ENCODE data around the gene SIRT1.
A peak's percentile ranks its signal among the peaks of the same experiment; 100 is the strongest.
"Not testable (repeated sequence)": the region's sequence is repeated elsewhere in the genome, so short reads cannot be mapped to it uniquely, and the experiment has no call there.

SIRT1 gene

DNA sequence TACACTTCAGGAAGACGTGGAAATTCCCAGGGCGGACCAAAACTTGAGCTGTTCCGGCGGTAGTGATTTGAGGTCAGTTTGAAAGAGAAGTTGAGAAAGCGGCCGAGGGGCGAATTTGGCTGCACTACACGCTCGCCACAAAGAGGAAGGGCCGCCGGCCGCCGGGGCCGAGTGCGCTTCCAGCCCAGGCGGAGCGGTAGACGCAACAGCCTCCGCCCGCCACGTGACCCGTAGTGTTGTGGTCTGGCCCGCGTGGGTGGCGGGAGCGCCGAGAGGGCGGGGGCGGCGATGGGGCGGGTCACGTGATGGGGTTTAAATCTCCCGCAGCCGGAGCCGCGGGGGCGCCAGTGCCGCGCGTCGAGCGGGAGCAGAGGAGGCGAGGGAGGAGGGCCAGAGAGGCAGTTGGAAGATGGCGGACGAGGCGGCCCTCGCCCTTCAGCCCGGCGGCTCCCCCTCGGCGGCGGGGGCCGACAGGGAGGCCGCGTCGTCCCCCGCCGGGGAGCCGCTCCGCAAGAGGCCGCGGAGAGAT is at the start of gene SIRT1:
Gene SIRT1, plus strand, starts transcription at position 344 of the 529 bp plus-strand sequence. Its CDS starts 66 bp downstream, at position 410.
- DNase-seq (ENCODE audit: low read depth) = peak; percentile 87

DNA sequence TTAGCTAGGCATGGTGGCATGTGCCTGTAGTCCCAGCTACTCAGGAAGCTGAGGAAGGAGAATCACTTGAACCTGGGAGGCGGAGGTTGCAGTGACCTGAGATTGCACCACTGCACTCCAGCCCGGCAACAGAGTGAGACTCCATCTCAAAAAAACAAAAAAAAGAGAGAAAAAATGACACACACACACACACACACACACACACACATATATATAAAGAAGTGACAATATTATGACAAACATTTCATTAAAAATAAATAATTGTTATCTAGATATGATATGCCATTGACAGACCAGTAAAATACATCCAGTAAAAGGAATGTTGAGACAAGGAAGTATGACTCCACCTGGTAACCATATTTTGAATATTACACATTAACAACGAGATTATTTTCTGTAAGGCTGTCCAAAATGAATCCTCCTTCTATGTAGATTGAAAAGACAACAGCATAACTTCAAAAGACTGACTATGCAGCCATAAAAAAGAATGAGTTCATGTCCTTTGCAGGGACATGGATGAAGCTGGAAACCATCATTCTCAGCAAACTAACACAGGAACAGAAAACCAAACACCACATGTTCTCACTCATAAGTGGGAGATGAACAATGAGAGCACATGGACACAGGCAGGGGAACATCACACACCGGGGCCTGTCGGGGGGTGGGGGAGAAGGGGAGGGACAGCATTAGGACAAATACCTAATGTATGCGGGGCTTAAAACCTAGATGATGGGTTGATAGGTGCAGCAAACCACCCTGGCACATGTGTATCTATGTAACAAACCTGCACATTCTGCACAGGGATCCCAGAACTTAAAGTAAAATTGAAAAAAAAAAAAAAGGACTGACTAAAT is 48.7 kb upstream of the SIRT1 start:
- not testable (repeated sequence) for DNase-seq (ENCODE audit: low read depth)

DNA sequence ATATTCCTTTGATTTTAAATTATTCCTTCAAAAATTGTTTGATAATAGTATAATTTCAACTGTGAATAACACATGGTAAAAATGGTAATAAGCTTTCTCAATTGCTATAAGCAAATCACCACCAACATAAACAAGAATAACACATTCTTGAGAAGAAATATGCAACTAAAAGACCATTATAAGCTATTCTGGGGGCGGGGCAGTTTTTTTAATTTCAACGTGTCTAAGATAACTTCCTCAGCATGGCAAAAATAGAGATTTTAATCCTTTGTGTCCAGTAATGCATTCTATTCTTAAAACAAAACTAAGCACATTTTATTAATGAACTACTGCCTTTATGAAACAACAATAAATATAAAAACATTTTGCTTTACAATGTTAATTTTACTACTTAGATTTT is 48.0 kb upstream of the SIRT1 start:
- DNase-seq (ENCODE audit: low read depth) = no peak

DNA sequence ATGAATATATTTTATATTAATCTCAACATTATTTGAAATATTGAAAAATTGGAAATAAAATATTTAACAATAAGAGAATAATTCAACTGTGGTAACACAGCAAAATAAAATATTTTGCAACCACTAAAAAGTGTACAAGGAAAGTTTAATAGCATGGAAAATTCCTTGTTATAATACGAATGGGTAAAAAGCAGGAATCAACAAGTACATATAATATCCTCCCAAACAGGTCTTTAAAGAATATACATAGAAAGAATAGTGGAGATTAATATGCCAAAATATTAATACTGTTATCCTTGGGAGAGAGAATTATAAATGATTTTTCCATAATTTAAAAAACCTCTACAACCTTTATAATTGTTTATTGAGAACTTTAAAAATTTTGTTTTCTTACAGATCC is 47.5 kb upstream of the SIRT1 start:
- DNase-seq (ENCODE audit: low read depth) = no peak

DNA sequence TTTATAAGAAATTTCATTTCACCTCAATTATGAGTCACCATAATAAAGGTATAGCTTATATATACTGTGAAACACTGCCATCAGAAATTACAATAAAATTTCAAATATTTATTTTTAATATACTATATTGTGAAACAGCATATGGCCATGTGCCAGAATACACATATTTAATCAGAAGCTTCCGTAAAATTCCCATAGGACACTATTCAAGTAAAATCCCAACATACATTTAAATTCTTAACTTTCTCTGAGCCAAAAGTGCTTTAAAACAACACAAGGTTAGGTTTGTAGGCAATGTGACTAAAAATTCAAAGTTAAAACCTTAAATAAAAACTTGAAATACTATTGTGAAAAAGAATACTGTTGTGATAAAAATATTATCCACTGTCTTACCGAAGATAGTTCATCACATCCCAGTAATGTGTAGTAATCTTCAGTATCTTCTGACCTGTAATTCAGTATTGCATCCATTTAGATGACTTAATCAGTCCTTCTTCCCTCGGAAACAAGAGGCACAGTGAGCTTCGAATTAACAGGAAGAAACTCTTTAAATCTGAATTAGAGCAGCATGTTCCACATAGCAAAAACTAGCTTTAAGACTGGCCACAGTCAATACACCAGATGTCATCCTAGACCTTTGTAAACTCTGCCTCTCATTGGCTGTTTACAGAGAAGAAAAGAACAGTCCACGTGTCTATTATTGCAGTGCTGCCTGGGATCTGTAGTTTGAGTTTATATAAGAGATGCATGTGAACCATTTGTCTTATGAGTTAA is 46.7 kb upstream of the SIRT1 start, which contains the start of gene DNAJC12:
Gene DNAJC12, minus strand, starts transcription at position 648 of the 774 bp plus-strand sequence. Its CDS starts 177 bp downstream, at position 471.
- no peak for DNase-seq (ENCODE audit: low read depth)

DNA sequence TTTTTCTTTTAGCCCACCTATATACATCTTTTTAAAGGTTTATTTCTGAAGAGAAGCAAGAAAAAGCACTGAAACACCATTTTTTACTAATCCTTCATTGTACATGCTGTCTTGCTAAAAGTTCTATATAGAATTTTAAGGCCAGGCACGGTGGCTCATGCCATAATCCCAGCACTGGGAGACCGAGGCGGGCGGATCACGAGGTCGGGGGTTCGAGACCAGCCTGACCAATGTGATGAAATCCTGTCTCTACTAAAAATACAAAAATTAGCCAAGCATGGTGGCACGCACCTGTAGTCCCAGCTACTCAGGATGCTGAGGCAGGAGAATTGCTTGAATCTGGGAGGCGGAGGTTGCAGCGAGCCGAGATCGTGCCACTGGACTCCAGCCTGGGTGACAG is 44.9 kb upstream of the SIRT1 start:
- not testable (repeated sequence) for DNase-seq (ENCODE audit: low read depth)

DNA sequence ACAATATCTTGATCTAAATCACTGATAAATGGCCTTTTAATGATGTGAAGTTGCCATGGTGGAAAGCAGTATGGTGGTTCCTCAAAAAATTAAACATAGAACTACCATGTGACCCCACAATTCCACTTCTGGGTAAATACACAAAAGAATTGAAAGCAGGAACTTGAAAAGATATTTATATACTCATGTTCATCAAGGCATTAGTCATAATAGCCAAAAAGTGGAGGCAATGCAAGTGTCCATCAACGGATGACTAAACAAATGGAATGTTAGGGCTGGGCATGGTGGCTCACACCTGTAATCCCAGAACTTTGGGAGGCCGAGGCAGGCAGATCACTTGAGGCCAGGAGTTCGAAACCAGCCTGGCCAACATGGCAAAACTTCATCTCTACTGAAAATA is 44.5 kb upstream of the SIRT1 start:
- no peak for DNase-seq (ENCODE audit: low read depth)

DNA sequence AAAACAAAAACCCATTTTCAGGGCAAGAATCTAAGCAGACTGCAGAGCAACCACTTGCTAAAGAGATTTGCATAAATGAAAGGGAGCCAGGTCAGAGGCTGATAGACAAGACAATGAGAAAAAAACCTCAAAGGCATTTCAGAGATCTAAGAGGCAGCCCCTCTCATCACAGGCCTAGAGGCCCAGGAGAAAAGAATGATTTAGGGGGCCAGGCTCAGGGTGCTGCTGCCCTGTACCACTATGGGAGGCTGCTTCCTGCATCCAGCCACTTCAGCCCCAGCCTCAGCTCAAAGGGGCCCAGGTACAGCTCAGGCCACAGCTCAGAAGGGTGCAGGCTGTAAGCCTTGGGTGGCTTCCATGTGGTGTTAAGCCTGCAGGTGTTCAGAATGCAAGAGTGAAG is 42.7 kb upstream of the SIRT1 start:
- DNase-seq (ENCODE audit: low read depth) = no peak

DNA sequence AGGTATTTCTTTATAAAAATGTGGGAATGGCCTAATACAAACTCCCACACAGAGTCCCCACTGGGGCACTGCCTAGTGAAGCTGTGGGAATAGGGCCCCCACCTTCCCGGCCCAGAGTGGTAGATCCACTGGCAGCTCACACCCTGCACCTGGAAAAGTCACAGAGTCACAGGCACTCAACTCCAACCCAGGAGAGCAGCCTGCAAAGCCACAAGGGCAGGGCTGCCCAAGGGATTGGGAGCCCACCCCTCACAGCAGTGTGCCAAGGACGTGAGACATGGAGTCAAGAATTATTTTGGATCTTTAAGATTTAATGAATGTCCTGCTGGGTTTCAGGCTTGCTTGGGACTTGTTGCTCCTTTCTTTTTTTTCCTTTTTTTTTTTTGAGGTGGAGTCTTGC is 41.2 kb upstream of the SIRT1 start:
- DNase-seq (ENCODE audit: low read depth) = no peak

DNA sequence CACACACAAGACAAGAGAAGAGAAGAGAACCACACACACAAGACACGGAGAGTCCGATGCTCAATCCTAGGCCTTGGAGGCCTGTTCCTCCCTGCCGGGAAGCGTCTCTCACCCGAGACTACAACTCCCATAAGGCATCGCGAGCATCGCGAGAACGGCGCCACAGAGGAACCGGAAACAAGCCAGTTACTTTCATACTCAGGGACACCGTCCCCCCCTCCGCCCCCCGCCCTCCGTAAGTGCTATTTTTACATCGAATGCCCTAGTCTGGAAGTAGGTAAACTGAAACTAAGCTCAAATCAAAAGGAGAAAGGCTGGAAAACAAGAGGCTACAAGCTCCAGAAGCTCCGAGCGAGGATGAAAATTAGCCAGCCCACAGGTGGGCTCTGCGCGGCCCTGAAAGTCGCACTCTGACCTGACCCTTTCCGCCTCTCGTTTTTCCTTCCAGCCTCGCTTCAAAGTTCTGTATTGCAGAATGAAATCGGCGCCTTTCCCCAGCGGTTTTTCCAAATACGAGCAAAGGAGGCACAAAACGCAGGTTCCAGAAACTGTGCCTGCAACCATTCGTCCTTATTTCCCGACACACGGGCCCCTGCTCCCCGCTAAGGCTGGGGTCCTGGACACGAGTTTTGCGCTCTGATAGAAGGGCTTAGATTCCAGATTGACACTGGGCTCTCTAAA is 35.0 kb upstream of the SIRT1 start:
- DNase-seq (ENCODE audit: low read depth) = peak; percentile 81

DNA sequence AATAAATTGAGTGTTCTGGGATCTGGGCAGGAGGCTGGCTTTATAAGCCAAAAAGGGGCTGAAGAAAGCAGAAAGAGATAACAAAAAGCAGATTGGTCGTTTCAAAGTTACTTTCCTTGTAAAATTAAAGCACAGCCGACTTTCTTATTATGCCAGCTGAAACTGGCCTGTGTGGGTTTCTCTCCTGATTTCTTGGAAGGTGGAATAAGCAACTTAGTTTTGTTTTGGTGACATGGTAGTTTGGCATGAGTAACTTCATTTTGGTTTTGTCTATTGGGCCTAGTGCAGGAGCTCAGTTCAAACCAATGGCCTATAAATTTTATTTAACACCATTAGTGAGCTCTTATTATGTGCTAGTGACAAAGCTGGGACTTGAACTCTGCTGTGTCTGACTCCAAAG is 33.3 kb upstream of the SIRT1 start:
- no peak for DNase-seq (ENCODE audit: low read depth)

DNA sequence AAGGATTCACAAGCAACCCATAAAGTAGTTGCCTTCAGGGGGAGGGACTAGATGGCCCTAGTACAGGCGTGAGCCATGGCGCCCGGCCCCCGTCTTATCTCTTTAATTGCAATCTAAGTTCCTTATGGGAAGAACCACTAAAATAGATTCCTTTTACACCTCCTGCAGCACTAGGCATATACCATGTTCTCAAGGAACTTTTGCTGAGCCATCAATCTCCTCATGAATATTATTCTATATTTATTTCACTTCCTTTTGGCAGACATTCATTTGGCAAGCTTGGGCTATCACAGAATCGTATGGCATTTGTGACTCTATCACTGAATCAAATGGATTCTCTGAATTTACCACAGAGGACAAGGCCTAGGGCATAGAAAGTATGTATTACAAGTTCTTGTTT is 31.7 kb upstream of the SIRT1 start:
- DNase-seq (ENCODE audit: low read depth) = no peak

DNA sequence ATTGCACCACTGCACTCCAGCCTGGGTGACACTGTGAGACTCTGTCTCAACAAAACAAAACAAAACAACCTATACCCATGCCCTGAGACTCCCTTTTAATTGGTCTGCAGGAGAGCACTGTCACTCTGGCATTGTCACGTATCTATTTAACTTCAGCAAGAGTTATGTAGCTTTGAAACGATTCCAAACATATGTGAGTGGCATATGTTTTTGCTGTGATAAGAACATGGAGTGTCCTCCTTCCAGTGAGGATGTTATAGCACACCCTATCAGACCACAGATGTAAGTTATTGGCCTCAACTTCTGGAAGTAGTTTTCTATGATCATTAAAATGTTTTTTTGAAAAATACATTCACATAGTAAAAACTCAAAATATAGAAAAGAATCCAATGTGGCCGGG is 30.9 kb upstream of the SIRT1 start:
- no peak for DNase-seq (ENCODE audit: low read depth)

DNA sequence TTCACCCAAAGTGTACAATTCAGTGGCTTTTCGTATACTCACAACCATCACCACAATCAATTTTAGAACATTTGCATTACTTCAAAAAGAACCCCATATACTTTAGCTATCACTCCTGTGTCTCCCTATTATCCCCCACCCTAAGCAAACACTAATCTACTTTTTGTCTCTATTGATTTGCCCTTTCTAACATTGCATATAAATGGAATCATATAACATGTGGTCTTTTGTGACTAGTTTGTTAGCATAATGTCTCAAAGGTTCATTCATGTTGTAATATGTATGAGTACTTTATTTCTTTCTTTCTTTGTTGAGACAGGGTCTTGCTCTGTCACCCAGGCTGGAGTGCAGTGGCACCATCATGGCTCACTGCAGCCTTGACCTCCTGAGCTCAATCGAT is 25.5 kb upstream of the SIRT1 start:
- DNase-seq (ENCODE audit: low read depth) = no peak

DNA sequence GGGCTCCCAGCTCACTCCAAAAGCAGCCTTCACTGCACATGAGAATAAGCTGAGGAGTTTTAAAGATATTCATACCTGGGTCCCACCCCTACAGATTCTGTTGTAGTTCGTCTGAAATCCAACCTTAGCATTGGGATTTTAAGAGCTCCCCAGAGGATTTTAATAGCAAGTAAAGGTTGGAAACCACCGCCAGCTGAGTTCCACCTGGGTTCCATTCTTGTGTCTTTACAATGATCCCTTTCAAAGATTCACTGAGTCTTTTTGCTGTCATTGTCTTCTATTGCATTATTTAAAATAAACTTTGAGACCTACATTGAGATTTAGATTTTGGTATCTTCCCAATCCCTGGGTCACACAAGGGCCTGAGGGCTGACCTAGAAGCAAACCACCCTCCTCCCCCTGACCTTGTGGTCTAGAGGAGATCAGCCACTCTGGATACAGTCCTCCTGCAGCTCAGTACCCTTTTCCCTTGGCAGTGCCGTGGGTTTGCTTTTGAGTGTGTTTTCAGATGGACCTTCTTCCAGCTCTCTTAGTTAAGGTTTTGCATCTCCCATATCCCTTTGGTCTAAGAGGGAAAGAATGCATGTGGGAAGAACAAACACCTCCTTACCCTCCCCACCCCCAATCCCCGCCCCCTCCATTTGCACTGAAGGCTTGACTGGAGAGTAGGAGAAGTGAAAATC is 22.6 kb upstream of the SIRT1 start:
- DNase-seq (ENCODE audit: low read depth) = no peak

DNA sequence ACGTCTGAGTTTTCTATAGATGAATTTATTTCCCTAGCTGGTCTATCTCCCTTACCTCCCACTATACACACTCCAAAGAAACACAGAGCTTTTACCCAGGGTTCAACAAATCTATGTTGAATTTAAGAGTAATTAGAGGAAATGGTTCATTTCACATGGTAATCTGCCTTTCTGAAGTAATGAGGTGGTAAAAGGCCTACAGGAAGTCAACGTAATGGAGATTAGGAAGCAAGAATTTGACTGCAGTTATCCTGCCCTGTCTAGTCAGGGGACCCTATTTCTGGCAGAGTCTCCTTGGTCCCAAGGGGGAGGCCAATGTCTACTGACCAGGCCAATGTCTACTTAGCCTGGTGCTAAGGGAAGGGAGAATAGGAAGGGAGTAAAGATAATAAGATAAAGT is 21.4 kb upstream of the SIRT1 start:
- DNase-seq (ENCODE audit: low read depth) = no peak

DNA sequence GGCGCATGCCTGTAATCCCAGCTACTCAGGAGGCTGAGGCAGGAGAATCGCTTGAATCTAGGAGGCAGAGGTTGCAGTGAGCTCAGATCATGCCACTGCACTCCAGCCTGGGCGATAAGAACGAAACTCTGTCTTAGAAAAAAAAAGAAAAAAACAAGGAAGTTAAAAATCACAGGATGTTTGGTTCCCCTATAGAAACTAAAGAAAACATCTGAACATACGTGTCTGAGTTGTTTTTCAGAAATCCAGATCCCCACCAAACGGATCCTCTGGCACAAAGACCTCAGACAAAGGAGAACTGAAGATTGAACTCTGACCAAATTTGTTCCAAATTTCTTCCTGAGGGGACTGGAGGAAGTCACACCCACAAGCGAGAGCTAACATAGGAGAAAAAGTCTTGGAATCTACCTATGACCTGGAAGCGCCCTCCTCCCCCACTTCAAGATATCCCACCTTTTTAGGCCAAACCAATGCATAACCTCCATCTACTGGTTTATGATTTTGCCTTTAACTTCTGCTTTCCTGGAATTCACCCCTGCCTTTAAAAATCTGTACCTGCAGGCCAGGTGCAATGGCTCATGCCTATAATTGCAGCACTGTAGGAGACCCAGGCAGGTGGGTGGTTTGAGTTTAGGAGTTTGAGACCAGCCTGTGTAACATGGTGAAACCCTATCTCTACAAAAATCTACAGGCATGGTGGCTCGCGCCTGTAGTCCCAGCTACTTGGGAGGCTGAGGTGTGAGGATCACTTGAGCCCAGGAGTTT is 19.7 kb upstream of the SIRT1 start:
- DNase-seq (ENCODE audit: low read depth) = no peak

DNA sequence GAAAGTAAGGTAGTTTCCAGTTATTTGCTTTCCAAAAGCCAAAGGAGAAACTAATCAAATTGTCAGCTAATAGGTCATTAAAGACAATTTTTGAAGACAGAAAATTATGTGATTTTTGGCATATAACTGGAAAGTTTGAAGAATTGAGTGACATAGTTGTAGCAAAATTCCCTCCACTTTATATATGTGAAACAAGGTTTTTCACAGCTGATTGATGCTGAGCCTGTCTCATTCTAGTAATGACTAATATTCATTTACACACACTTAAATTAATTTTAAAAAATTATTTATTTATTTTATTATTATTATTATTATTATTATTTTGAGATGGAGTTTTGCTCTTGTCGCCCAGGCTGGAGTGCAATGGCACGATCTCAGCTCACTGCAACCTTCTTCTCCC is 16.3 kb upstream of the SIRT1 start:
- no peak for DNase-seq (ENCODE audit: low read depth)

DNA sequence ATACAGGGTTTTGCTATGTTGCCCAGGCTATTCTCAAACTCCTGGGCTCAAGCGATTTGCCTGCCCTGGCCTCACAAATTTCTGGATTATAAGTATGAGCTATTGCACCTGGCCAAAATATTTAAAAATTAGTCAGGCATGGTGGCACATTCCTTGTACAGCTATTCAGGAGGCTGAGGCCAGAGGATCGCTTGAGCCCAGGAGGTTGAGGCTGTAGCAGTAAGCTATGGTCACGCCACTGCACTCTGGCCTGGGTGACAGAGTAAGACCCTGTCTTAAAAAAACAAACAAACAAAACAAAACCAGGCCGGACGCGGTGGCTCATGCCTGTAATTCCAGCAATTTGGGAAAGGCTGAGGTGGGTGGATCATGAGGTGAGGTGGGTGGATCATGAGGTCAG is 14.5 kb upstream of the SIRT1 start:
- DNase-seq (ENCODE audit: low read depth) = no peak

DNA sequence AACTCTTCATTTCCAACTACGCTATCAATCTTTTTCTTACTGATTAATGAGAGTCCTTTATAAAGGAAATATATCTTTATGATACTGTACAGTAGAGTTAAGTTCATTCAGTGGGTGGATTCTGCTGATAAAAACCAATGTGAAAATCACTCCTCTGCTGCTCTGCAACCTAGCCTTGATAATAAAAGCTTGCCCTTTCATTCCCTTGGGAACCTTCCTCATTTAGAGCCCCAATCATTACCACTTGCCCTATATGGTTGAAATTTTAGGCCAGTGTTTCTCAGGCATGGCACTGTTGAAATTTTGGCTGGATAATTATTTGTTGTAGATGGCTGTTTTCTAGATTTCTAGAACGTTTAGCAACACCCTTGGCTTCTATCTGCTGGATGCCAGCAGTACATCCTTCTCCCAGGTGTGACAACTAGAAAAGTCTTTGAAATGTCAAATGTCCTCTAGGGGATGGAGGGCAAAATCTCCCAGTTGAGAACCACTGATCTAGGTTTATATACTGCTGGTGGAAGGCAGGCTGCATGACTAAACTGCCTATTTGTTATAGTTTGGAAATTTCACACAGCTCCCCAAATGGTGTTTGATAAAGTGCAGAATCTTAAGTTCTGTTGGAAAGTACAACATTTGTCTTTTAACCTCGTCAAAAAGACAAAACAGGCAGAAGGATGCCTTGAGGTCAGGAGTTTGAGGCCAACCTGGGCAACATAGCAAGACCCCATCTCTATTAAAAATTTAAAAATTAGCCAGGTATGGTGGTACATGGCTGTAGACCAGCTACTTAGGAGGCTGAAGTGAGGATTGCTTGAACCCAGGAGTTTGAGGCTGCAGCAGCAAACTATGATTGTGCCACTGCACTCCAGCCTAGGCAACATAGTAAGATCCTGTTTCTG is 8.9 kb upstream of the SIRT1 start:
- no peak for DNase-seq (ENCODE audit: low read depth)
